Liver (tissue), 3 donors: ENCODE results near the gene BEAN1.

Source experiments
- GABPA ChIP-seq, 2 donors: IDR thresholded peaks in 1 of 2; conservative IDR thresholded peaks in 1 of 2; 2 replicates each; pipeline ENCODE4 v1.6.1; 2016; ENCODE audit warnings: antibody characterized with exemption in 2 of 2, mild to moderate bottlenecking in 1 of 2, moderate library complexity in 1 of 2
- RAD21 ChIP-seq, 2 donors: IDR thresholded peaks; 2 replicates each; pipeline ENCODE4 v1.6.1; 2016; ENCODE audit warnings: antibody characterized with exemption in 2 of 2, mild to moderate bottlenecking in 2 of 2
- SP1 ChIP-seq: IDR thresholded peaks from 2 replicates; pipeline ENCODE4 v1.6.1; 2018; ENCODE audit warnings: antibody characterized with exemption, mild to moderate bottlenecking
- TAF1 ChIP-seq: conservative IDR thresholded peaks from 2 replicates; pipeline ENCODE4 v1.6.1; 2016; ENCODE audit warnings: antibody characterized with exemption, mild to moderate bottlenecking
- TF ChIP-seq, protein P1 (sequence below): fragments of 150-350 bp; IDR thresholded peaks from 2 replicates; pipeline ENCODE4 v1.5.1; 2017; ENCODE audit warnings: improper control_type of control experiment, low read depth, low read length; ENCODE audit not compliant: missing input control
- TF ChIP-seq, protein P2 (sequence below): IDR thresholded peaks from 2 replicates; pipeline ENCODE4 v1.6.1; 2016; ENCODE audit warnings: antibody characterized with exemption
- TF ChIP-seq, protein P3 (sequence below): IDR thresholded peaks from 2 replicates; pipeline ENCODE4 v1.6.1; 2016; ENCODE audit warnings: antibody characterized with exemption, mild to moderate bottlenecking
- donor health status: healthy.
- donor health status: healthy.

DNA sequence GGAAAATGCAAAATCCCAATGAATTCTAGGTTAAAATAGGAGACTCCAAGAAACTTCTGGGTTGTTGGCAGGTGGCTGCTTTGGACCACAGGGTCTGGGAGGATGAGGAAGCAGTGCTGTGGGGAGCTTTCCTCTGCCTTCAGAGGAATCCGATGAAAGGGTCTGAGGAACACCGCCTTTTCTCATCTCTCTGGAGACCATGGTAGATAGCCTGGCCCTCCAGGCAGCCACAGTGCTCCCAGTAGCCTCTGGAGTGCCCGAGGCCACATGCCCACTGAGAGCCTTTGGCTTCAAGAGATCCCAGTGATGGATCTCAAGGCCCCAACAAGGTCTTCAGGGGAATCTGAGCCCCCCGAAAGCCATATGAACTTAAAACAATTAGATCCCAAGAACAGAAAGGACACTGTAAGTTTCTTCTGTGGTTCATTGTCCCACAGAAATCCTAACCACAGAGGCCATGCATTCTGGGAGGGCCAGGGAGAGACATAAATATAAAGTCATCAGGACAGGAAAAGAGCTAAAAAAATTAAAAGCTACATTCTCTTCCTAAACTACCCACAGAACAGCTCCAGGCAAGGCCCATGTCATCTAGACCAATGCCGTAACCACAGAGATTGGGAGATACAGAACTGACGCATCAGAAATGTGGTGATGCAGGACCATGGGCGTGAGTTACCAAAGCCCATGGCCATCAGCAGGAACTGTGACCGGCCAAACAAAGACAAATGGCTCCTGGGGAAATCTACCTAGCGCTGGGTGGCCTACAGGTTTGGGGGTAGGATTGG is 98.5 kb downstream of the BEAN1 start:
- TF ChIP-seq, protein P1, sequence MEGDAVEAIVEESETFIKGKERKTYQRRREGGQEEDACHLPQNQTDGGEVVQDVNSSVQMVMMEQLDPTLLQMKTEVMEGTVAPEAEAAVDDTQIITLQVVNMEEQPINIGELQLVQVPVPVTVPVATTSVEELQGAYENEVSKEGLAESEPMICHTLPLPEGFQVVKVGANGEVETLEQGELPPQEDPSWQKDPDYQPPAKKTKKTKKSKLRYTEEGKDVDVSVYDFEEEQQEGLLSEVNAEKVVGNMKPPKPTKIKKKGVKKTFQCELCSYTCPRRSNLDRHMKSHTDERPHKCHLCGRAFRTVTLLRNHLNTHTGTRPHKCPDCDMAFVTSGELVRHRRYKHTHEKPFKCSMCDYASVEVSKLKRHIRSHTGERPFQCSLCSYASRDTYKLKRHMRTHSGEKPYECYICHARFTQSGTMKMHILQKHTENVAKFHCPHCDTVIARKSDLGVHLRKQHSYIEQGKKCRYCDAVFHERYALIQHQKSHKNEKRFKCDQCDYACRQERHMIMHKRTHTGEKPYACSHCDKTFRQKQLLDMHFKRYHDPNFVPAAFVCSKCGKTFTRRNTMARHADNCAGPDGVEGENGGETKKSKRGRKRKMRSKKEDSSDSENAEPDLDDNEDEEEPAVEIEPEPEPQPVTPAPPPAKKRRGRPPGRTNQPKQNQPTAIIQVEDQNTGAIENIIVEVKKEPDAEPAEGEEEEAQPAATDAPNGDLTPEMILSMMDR = no peak
- TF ChIP-seq TAF1 = no peak
- TF ChIP-seq SP1 = no peak
- TF ChIP-seq, protein P2, sequence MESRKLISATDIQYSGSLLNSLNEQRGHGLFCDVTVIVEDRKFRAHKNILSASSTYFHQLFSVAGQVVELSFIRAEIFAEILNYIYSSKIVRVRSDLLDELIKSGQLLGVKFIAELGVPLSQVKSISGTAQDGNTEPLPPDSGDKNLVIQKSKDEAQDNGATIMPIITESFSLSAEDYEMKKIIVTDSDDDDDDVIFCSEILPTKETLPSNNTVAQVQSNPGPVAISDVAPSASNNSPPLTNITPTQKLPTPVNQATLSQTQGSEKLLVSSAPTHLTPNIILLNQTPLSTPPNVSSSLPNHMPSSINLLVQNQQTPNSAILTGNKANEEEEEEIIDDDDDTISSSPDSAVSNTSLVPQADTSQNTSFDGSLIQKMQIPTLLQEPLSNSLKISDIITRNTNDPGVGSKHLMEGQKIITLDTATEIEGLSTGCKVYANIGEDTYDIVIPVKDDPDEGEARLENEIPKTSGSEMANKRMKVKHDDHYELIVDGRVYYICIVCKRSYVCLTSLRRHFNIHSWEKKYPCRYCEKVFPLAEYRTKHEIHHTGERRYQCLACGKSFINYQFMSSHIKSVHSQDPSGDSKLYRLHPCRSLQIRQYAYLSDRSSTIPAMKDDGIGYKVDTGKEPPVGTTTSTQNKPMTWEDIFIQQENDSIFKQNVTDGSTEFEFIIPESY = no peak
- TF ChIP-seq, protein P3, sequence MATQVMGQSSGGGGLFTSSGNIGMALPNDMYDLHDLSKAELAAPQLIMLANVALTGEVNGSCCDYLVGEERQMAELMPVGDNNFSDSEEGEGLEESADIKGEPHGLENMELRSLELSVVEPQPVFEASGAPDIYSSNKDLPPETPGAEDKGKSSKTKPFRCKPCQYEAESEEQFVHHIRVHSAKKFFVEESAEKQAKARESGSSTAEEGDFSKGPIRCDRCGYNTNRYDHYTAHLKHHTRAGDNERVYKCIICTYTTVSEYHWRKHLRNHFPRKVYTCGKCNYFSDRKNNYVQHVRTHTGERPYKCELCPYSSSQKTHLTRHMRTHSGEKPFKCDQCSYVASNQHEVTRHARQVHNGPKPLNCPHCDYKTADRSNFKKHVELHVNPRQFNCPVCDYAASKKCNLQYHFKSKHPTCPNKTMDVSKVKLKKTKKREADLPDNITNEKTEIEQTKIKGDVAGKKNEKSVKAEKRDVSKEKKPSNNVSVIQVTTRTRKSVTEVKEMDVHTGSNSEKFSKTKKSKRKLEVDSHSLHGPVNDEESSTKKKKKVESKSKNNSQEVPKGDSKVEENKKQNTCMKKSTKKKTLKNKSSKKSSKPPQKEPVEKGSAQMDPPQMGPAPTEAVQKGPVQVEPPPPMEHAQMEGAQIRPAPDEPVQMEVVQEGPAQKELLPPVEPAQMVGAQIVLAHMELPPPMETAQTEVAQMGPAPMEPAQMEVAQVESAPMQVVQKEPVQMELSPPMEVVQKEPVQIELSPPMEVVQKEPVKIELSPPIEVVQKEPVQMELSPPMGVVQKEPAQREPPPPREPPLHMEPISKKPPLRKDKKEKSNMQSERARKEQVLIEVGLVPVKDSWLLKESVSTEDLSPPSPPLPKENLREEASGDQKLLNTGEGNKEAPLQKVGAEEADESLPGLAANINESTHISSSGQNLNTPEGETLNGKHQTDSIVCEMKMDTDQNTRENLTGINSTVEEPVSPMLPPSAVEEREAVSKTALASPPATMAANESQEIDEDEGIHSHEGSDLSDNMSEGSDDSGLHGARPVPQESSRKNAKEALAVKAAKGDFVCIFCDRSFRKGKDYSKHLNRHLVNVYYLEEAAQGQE = no peak
- no peak for TF ChIP-seq RAD21 (IDR thresholded peaks at IDR 0.05)
- no peak for TF ChIP-seq GABPA (IDR thresholded peaks at IDR 0.05 in 1 of 2, conservative IDR thresholded peaks at IDR 0.05 in 1 of 2)
